ENCODE results near the gene POU2F1. TPM values are rescaled to one million over a fixed set of nuclear protein-coding genes. Genes with fewer than 3 reads are reported as not detected.

The POU2F1 gene
- total RNA-seq, 2 donors from 2014 or later = 6.2 to 13.5 TPM

GRCh38 chr1:167373986-167374385, 153.3 kb downstream of the POU2F1 start:
- H3K27ac ChIP-seq = no peak overlapping the region
- TF ChIP-seq CTCF (IDR thresholded peaks at IDR 0.05) = no peak
- no peak for TF ChIP-seq POLR2A (IDR thresholded peaks at IDR 0.05)
- H3K36me3 ChIP-seq (replicated peaks in 1 of 2; ENCODE audit: insufficient read depth in 1 of 2, low read depth in 2 of 2) = no peaks in the 10 kb centered on the region
- 97 to 100% methylated on average over 3 to 6 of the region's 6 CpGs for WGBS, 2 donors
- H3K9me3 ChIP-seq = no peaks in the 10 kb centered on the region
- no peak overlapping the region for H3K4me3 ChIP-seq
- no peaks in the 10 kb centered on the region for H3K27me3 ChIP-seq
- intact Hi-C loops (cut with DNase I) = no loop called here
- ATAC-seq (no peak), DNase-seq (no peak)
- H3K4me1 ChIP-seq = no peaks in the 10 kb centered on the region

DNA sequence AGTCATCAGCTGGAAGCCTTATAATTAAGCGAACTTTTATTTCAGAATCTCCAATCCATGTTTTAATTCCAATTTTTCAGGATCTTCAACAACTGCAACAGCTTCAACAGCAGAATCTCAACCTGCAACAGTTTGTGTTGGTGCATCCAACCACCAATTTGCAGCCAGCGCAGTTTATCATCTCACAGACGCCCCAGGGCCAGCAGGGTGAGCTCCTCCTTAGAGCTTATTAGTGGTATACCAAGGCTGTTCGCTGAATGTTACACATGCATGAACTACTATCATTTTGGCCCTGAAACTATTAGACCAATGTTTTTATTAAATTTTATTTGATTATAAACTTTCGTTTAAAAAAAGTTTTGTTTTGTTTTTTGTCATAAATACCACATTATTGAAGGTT, 155.3 kb downstream of the POU2F1 start:
- 86 to 88% methylated on average over 5 of the region's 5 CpGs for WGBS, 2 donors
- H3K9me3 ChIP-seq = no peaks in the 10 kb centered on the region
- H3K27me3 ChIP-seq = no peaks in the 10 kb centered on the region
- intact Hi-C loops (cut with DNase I) = no loop called here
- TF ChIP-seq POLR2A (IDR thresholded peaks at IDR 0.05) (no peak), CTCF (IDR thresholded peaks at IDR 0.05) (no peak)
- H3K36me3 ChIP-seq (replicated peaks in 1 of 2; ENCODE audit: insufficient read depth in 1 of 2, low read depth in 2 of 2) = no peaks in the 10 kb centered on the region
- H3K4me3 ChIP-seq = no peak overlapping the region
- H3K27ac ChIP-seq = no peak overlapping the region
- ATAC-seq (no peak), DNase-seq (no peak)
- H3K4me1 ChIP-seq = no peaks in the 10 kb centered on the region

DNA sequence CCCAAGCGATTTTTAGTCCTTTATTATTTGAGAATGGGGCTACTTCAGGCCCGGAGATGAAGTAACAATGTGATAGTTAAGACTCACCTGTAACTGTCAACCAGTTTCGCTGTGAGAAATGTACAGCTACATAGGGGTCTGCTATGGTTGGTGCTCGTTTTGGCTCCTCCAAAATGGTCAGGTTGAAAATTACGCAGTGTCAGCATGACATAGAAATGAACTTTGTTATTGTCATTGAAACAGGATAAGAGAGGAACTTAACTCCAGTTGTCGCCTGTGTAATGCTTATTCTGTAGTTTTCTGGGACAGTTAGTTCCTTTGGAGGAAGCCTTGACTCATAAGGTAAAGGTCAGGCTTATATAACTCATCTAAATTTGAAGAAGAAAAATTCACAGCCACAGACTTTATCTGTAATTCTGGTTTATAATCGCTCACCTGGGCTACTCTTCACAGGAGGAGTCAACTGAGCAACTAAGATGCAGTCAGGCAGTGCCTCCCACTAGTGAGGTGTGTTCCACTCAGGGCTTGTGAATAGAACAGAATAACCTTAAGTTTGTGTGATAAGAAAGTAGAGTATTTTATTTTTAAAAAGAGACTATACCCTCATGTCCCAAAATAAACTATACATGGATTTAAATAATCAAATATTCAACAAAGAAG, 166.7 kb downstream of the POU2F1 start:
- peaks cover 0 to 5% of the 10 kb centered on the region in 2 donors for H3K36me3 ChIP-seq (replicated peaks in 1 of 2; ENCODE audit: insufficient read depth in 1 of 2, low read depth in 2 of 2)

GRCh38 chr1:167388976-167389375, 168.3 kb downstream of the POU2F1 start:
- TF ChIP-seq POLR2A (IDR thresholded peaks at IDR 0.05) (no peak), CTCF (IDR thresholded peaks at IDR 0.05) (no peak)
- Histone ChIP-seq H3K36me3 (replicated peaks in 1 of 2; ENCODE audit: insufficient read depth in 1 of 2, low read depth in 2 of 2) (peaks cover 0 to 5% of the 10 kb centered on the region in 2 donors), H3K27ac (no peak overlapping the region), H3K9me3 (no peaks in the 10 kb centered on the region), H3K27me3 (no peaks in the 10 kb centered on the region), H3K4me1 (no peaks in the 10 kb centered on the region), H3K4me3 (no peak overlapping the region)
- ATAC-seq = no peak
- 94 to 100% methylated on average over 1 of the region's 1 CpG for WGBS, 2 donors
- intact Hi-C loops (cut with DNase I) = no loop called here
- no peak for DNase-seq

More for the DNA sequence above, 166.7 kb downstream of the POU2F1 start:
- intact Hi-C loops (cut with DNase I) = no loop called here
- TF ChIP-seq CTCF (IDR thresholded peaks at IDR 0.05) (no peak), POLR2A (IDR thresholded peaks at IDR 0.05) (no peak)
- H3K27ac ChIP-seq = no peak overlapping the region
- ATAC-seq (no peak), DNase-seq (peak in 1 of 4 donors; percentile 2)
- H3K27me3 ChIP-seq = no peaks in the 10 kb centered on the region
- H3K9me3 ChIP-seq = no peaks in the 10 kb centered on the region
- H3K4me3 ChIP-seq = no peak overlapping the region
- no peaks in the 10 kb centered on the region for H3K4me1 ChIP-seq
- WGBS, 2 donors = 79 to 85% methylated on average over 7 of the region's 7 CpGs

GRCh38 chr1:167392200-167392696, 171.6 kb downstream of the POU2F1 start:
- H3K9me3 ChIP-seq = no peaks in the 10 kb centered on the region
- TF ChIP-seq CTCF (IDR thresholded peaks at IDR 0.05) = no peak
- no peak for TF ChIP-seq POLR2A (IDR thresholded peaks at IDR 0.05)
- DNase-seq (no peak), ATAC-seq (no peak)
- intact Hi-C loops (cut with DNase I) = no loop called here
- H3K4me3 ChIP-seq = no peak overlapping the region
- H3K4me1 ChIP-seq = no peaks in the 10 kb centered on the region
- no peak overlapping the region for H3K27ac ChIP-seq
- WGBS, 2 donors = 96 to 97% methylated on average over 7 of the region's 7 CpGs
- peaks cover 0 to 4% of the 10 kb centered on the region in 2 donors for H3K36me3 ChIP-seq (replicated peaks in 1 of 2; ENCODE audit: insufficient read depth in 1 of 2, low read depth in 2 of 2)
- H3K27me3 ChIP-seq = no peaks in the 10 kb centered on the region

Data from body of pancreas (tissue), 4 donors.